Fibroblast of villous mesenchyme (primary cell): ENCODE measurements around the gene PIK3R2. TPM values are rescaled to one million over a fixed set of nuclear protein-coding genes. Genes with fewer than 3 reads are reported as not detected.

Experiments
- DNase-seq: peaks from one replicate; pipeline ENCODE4 v3.0.0-alpha.2; 2010; ENCODE audit warnings: low read depth
- H3K4me3 ChIP-seq: 2 replicates; pipeline ENCODE4 v1.5.1; 2011; ENCODE audit warnings: low read depth, mild to moderate bottlenecking, low read length
- CTCF ChIP-seq: IDR thresholded peaks from 2 replicates; pipeline ENCODE4 v1.5.1; 2012; ENCODE audit warnings: low read depth, mild to moderate bottlenecking, low read length; ENCODE audit not compliant: insufficient read depth
- total RNA-seq: library from RNA; depleted of rRNA; stranded (reverse); fragments of >200 nt; gene quantifications from 2 replicates; pipeline ENCODE4 v1.2.3, GENCODE V29; 2012

PIK3R2 gene
- total RNA-seq, 1 donor: 30.7 TPM

DNA sequence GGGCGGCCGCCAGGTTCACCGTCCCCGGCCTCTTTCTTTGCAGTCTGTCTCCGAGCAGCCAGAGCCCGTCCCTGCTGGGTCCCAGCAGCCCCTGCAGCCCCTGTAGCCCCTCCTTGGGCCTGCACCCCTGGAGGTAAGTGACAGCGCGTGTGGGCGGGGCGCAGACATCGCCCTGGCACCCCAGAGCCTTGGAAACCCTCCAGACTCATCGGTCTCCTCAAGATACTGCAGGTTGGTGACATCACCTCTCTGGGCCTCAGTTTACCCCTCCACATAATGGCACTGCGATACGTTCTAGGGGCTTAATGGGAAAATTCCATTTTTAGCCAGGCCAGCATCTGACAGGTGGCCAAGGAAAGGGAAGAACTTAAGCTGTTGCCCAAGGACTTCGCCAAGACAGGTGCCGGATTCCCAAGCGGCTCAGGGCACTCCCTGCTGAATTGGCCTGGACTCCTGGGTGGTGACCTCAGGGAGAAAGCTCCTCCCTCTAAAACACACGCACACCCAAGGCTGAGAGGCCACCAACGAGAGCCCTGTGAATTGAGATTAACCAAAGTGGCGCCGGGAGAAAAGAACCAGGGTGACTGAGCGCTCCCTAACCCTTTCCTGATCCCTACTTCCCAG lies 42.2 kb upstream of the PIK3R2 start:
- no peak for DNase-seq
- no peak for TF ChIP-seq CTCF
- H3K4me3 ChIP-seq: peak overlapping the region; percentile 86

GRCh38 chr19:18112989-18113478 lies 39.9 kb upstream of the PIK3R2 start:
- DNase-seq: peak; percentile 82
- H3K4me3 ChIP-seq: no peak overlapping the region
- TF ChIP-seq CTCF: peak; percentile 94

- no peak for DNase-seq
- no peak overlapping the region for H3K4me3 ChIP-seq
- no peak for TF ChIP-seq CTCF
Measured at GRCh38 chr19:18113827-18114226, 39.1 kb upstream of the PIK3R2 start.

- DNase-seq: no peak
- no peak for TF ChIP-seq CTCF
- H3K4me3 ChIP-seq: no peak overlapping the region
Measured at GRCh38 chr19:18114483-18114882, 38.5 kb upstream of the PIK3R2 start.

DNA sequence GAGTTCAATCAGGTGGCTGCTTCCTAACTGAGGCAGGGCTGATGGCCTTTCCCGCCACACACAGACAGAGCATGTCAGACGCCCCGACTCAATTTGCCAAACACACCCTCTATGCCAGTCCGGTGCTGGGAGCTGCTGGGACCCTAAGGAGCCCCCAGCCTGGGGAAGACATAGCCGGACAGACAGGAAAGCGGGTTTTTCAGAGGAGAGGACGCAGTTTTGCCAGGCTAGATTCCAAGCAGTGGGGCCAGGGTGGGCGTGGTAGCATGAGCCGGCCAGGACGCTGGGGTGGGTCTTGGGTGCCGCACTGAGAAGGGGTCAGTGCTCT lies 35.6 kb upstream of the PIK3R2 start:
- TF ChIP-seq CTCF: no peak
- no peak for DNase-seq
- H3K4me3 ChIP-seq: peak overlapping the region; percentile 38

GRCh38 chr19:18117692-18118378 lies 35.1 kb upstream of the PIK3R2 start:
- no peak for TF ChIP-seq CTCF
- peak overlapping the region; percentile 62 for H3K4me3 ChIP-seq
- DNase-seq: peak; percentile 78

GRCh38 chr19:18118420-18119012 lies 34.4 kb upstream of the PIK3R2 start:
- no peak for DNase-seq
- peak overlapping the region; percentile 62 for H3K4me3 ChIP-seq
- no peak for TF ChIP-seq CTCF
